Panc1 (cell line): ENCODE measurements around the gene PRKAR2B. TPM values are rescaled to one million over a fixed set of nuclear protein-coding genes. Genes with fewer than 3 reads are reported as not detected.

Experiments used
- ATAC-seq: fragments of 200-7000 bp; cut with Tn5 transposase; 2 replicates; pipeline ENCODE4 v1.9.1; 2020; ENCODE audit warnings: mild to moderate bottlenecking, moderate library complexity
- BruUV-seq: library from RNA; stranded (reverse); fragments of 400-500 nt; replicated peaks from 2 replicates; lab custom pipeline; 2021; lab: Mats Ljungman, UMichigan
- CTCF ChIA-PET: fragments of 300-600 bp; sonication (Branson Sonifier 250); formaldehyde crosslinking; loops from one replicate; lab custom pipeline; 2022; ENCODE audit warnings: antibody characterized with exemption; lab: Charles Lee
- POLR2A ChIA-PET: fragments of 300-600 bp; sonication (Branson Sonifier 250); formaldehyde crosslinking; loops from one replicate; lab custom pipeline; 2022; ENCODE audit warnings: antibody characterized with exemption; lab: Charles Lee
- DNase-seq: peaks from one replicate; pipeline ENCODE4 v3.0.0-alpha.2; 2010; ENCODE audit warnings: low read depth, low spot score
- H3K27ac ChIP-seq: 2 replicates; pipeline ENCODE4 v1.5.1; 2011; ENCODE audit warnings: mild to moderate bottlenecking, low read length, inconsistent platforms
- H3K27me3 ChIP-seq: fragments of 200-500 bp; sonication (Bioruptor generic); 2 replicates; pipeline ENCODE4 v1.6.0; 2014; ENCODE audit warnings: low read length, inconsistent platforms; ENCODE audit not compliant: control insufficient read depth, insufficient read depth
- H3K36me3 ChIP-seq: fragments of 200-500 bp; sonication (Bioruptor generic); 2 replicates; pipeline ENCODE4 v1.5.1; 2014; ENCODE audit warnings: inconsistent platforms, mild to moderate bottlenecking, low read length, moderate library complexity; ENCODE audit not compliant: control insufficient read depth, insufficient read depth
- H3K4me1 ChIP-seq: 2 replicates; pipeline ENCODE4 v1.5.1; 2011; ENCODE audit warnings: inconsistent platforms, mild to moderate bottlenecking, low read length, moderate library complexity; ENCODE audit not compliant: control insufficient read depth, insufficient read depth
- H3K4me3 ChIP-seq, 2 experiments: 2 replicates each; pipeline ENCODE4 v1.5.1; 2011 to 2012; ENCODE audit warnings: low read depth in 2 of 2, low read length in 2 of 2, mild to moderate bottlenecking in 2 of 2, inconsistent platforms in 1 of 2, moderate library complexity in 1 of 2
- H3K9me3 ChIP-seq: fragments of 200-500 bp; sonication (Bioruptor generic); 2 replicates; pipeline ENCODE4 v1.5.1; 2014; ENCODE audit warnings: low read depth, mild to moderate bottlenecking, inconsistent platforms, low read length, moderate library complexity; ENCODE audit not compliant: control insufficient read depth, insufficient read depth
- CTCF ChIP-seq: fragments of 450-650 bp; IDR thresholded peaks from 2 replicates; pipeline ENCODE4 v1.5.1; 2017; ENCODE audit warnings: mild to moderate bottlenecking
- POLR2AphosphoS5 ChIP-seq: IDR thresholded peaks from 2 replicates; pipeline ENCODE4 v1.6.1; 2012; ENCODE audit warnings: mild to moderate bottlenecking, low read depth, low read length, moderate library complexity
- SIN3A ChIP-seq: IDR thresholded peaks from 2 replicates; pipeline ENCODE4 v1.6.1; 2012; ENCODE audit warnings: low read depth, mild to moderate bottlenecking, low read length, moderate library complexity, borderline replicate concordance; ENCODE audit not compliant: insufficient read depth
- TCF7L2 ChIP-seq: IDR thresholded peaks from 2 replicates; pipeline ENCODE4 v1.6.1; 2011; ENCODE audit warnings: mild to moderate bottlenecking, low read depth, low read length, inconsistent platforms
- in situ Hi-C: cut with HindIII; loops from 2 replicates; pipeline ENCODE4 v1.10.0; 2016; ENCODE audit warnings: low sequenced_read_pairs, low pct_unique_long_range_greater_than_20kb
- intact Hi-C: fragments of 100-400 bp; cut with micrococcal nuclease; formaldehyde crosslinking; loops from one replicate; pipeline ENCODE4 v1.10.0; 2022; ENCODE audit not compliant: unreplicated experiment
- total RNA-seq: library from RNA; stranded (reverse); gene quantifications from one replicate; pipeline ENCODE4 v1.2.1, GENCODE V29; 2021; ENCODE audit not compliant: unreplicated experiment
- TF ChIP-seq, protein P1 (sequence below), 2 experiments: IDR thresholded peaks; 2 replicates each; pipeline ENCODE4 v1.6.1; 2011 to 2012; ENCODE audit warnings: low read depth in 2 of 2, control low read depth in 1 of 2, low read length in 1 of 2, mild to moderate bottlenecking in 1 of 2, moderate library complexity in 1 of 2; ENCODE audit not compliant: insufficient read depth in 1 of 2

Gene PRKAR2B
- total RNA-seq, 1 experiment from 2014 or later: 0.51 TPM

DNA sequence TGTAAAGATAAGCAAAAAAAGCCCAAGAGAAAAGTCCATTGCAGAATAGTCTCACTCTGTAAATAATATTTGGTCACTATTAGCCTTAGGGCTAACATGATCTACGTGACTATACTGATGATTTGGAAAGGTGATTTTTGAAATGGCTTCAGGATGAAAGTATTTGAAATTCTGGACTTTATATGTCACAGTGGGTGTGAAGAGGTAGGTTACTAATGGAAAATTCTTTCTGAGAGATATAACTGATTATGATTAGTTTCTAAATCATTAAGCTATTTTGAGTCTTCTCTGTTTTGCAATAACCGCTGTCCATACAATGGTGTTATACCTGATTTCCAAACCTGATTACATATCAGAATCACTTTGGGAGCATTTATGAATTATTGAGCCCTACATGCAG lies 104.2 kb downstream of the PRKAR2B start:
- no peaks in the 10 kb centered on the region; the same call in 1 of the 2 replicates for H3K27me3 ChIP-seq
- no peaks in the 10 kb centered on the region for H3K36me3 ChIP-seq
- DNase-seq: no peak
- H3K9me3 ChIP-seq: no peaks in the 10 kb centered on the region
- CTCF ChIA-PET: interaction anchor here (1.1 kb wide), 1 partner anchor 19 kb away, joined by 3 read pairs; no protein-coding TSS in a partner anchor
- no peak for TF ChIP-seq CTCF
- no peak for TF ChIP-seq POLR2AphosphoS5
- TF ChIP-seq TCF7L2: no peak
- TF ChIP-seq, protein P1, sequence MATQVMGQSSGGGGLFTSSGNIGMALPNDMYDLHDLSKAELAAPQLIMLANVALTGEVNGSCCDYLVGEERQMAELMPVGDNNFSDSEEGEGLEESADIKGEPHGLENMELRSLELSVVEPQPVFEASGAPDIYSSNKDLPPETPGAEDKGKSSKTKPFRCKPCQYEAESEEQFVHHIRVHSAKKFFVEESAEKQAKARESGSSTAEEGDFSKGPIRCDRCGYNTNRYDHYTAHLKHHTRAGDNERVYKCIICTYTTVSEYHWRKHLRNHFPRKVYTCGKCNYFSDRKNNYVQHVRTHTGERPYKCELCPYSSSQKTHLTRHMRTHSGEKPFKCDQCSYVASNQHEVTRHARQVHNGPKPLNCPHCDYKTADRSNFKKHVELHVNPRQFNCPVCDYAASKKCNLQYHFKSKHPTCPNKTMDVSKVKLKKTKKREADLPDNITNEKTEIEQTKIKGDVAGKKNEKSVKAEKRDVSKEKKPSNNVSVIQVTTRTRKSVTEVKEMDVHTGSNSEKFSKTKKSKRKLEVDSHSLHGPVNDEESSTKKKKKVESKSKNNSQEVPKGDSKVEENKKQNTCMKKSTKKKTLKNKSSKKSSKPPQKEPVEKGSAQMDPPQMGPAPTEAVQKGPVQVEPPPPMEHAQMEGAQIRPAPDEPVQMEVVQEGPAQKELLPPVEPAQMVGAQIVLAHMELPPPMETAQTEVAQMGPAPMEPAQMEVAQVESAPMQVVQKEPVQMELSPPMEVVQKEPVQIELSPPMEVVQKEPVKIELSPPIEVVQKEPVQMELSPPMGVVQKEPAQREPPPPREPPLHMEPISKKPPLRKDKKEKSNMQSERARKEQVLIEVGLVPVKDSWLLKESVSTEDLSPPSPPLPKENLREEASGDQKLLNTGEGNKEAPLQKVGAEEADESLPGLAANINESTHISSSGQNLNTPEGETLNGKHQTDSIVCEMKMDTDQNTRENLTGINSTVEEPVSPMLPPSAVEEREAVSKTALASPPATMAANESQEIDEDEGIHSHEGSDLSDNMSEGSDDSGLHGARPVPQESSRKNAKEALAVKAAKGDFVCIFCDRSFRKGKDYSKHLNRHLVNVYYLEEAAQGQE (IDR thresholded peaks at IDR 0.05; ENCODE audit: insufficient read depth in 1 of 2, low read depth in 2 of 2, low read length in 1 of 2): no peak
- no peak for TF ChIP-seq SIN3A
- H3K4me1 ChIP-seq: no peaks in the 10 kb centered on the region
- no TSS peak for BruUV-seq
- intact Hi-C loops (no loop called here), in situ Hi-C loops (no loop called here)
- ATAC-seq: no peak
- POLR2A ChIA-PET: no interaction called here
- H3K4me3 ChIP-seq: no peak overlapping the region
- no peak overlapping the region for H3K27ac ChIP-seq

GRCh38 chr7:107149863-107150262 lies 105.4 kb downstream of the PRKAR2B start:
- Histone ChIP-seq H3K9me3 (no peaks in the 10 kb centered on the region), H3K36me3 (no peaks in the 10 kb centered on the region), H3K27ac (no peak overlapping the region), H3K4me1 (no peaks in the 10 kb centered on the region), H3K4me3 (no peak overlapping the region), H3K27me3 (no peaks in the 10 kb centered on the region; the same call in 1 of the 2 replicates)
- intact Hi-C loops (loop anchor here (1.0 to 2.0 kb wide), 2 partner anchors 203 to 357 kb away; no protein-coding TSS in a partner anchor), in situ Hi-C loops (no loop called here)
- TF ChIP-seq TCF7L2 (no peak), CTCF (no peak), SIN3A (no peak), POLR2AphosphoS5 (no peak)
- TF ChIP-seq, protein P1 (IDR thresholded peaks at IDR 0.05; ENCODE audit: insufficient read depth in 1 of 2, low read depth in 2 of 2, low read length in 1 of 2): no peak
- DNase-seq (no peak), ATAC-seq (no peak)
- BruUV-seq: no TSS peak
- POLR2A ChIA-PET: no interaction called here
- CTCF ChIA-PET: interaction anchor here (0.5 to 0.7 kb wide), 2 partner anchors 99 to 203 kb away, joined by 3 to 6 read pairs; no protein-coding TSS in a partner anchor
